Fibroblast of lung (primary cell): Measurements from ENCODE around the gene TBL1X. TPM values are rescaled to one million over a fixed set of nuclear protein-coding genes. Genes with fewer than 3 reads are reported as not detected.

ENCODE experiments used
- DNase-seq, 2 donors: peaks; one replicate each; pipeline versions ENCODE4 v3.0.0 to v3.0.0-alpha.2; 2010; ENCODE audit warnings: low read depth in 2 of 2
- H2AFZ ChIP-seq: 2 replicates; pipeline ENCODE4 v1.5.1; 2012; ENCODE audit warnings: low read length, control low read depth, inconsistent platforms
- H3K27ac ChIP-seq: 2 replicates; pipeline ENCODE4 v1.5.1; 2011; ENCODE audit warnings: low read length, control low read depth; ENCODE audit not compliant: insufficient read depth
- H3K27me3 ChIP-seq: 2 replicates; pipeline ENCODE4 v1.5.1; 2011; ENCODE audit warnings: mild to moderate bottlenecking, low read length; ENCODE audit not compliant: control insufficient read depth, insufficient read depth
- H3K36me3 ChIP-seq: 2 replicates; pipeline ENCODE4 v1.5.1; 2011; ENCODE audit warnings: low read length; ENCODE audit not compliant: control insufficient read depth, insufficient read depth
- H3K4me1 ChIP-seq: 2 replicates; pipeline ENCODE4 v1.5.1; 2011; ENCODE audit warnings: low read length; ENCODE audit not compliant: control insufficient read depth, insufficient read depth; ENCODE audit errors: extremely low read depth
- H3K4me2 ChIP-seq: 2 replicates; pipeline ENCODE4 v1.5.1; 2011; ENCODE audit warnings: low read length, control low read depth; ENCODE audit not compliant: insufficient read depth; ENCODE audit errors: extremely low read depth
- H3K4me3 ChIP-seq, 4 experiments: fragments of 200-600 bp in 1 of 4; sonication (generic) in 1 of 4; replicated peaks in 1 of 4; 2 replicates each; pipeline ENCODE4 v1.5.1; 2011 to 2016; ENCODE audit warnings: low read length in 4 of 4, low read depth in 3 of 4, mild to moderate bottlenecking in 3 of 4, control low read depth in 2 of 4, inconsistent platforms in 1 of 4, mixed read lengths in 1 of 4; ENCODE audit not compliant: insufficient read depth in 1 of 4; ENCODE audit errors: control extremely low read depth in 1 of 4
- H3K79me2 ChIP-seq: 2 replicates; pipeline ENCODE4 v1.5.1; 2012; ENCODE audit warnings: mild to moderate bottlenecking, low read length, inconsistent platforms; ENCODE audit not compliant: control insufficient read depth, insufficient read depth
- H3K9ac ChIP-seq: 2 replicates; pipeline ENCODE4 v1.5.1; 2011; ENCODE audit warnings: mild to moderate bottlenecking, low read length, control low read depth; ENCODE audit not compliant: insufficient read depth
- H3K9me3 ChIP-seq: 2 replicates; pipeline ENCODE4 v1.5.1; 2012; ENCODE audit warnings: low read depth, low read length; ENCODE audit not compliant: control insufficient read depth, insufficient read depth
- H4K20me1 ChIP-seq: 2 replicates; pipeline ENCODE4 v1.5.1; 2011; ENCODE audit warnings: low read length; ENCODE audit not compliant: control insufficient read depth, insufficient read depth; ENCODE audit errors: extremely low read depth
- CTCF ChIP-seq, 2 donors: IDR thresholded peaks in 1 of 2; conservative IDR thresholded peaks in 1 of 2; 1 replicate in 1 of 2; 2 replicates in 1 of 2; pipeline ENCODE4 v1.5.1; 2011 to 2012; ENCODE audit warnings: low read length in 2 of 2, control low read depth in 1 of 2, inconsistent platforms in 1 of 2, low read depth in 1 of 2, mild to moderate bottlenecking in 1 of 2
- EZH2 ChIP-seq: IDR thresholded peaks from 2 replicates; pipeline ENCODE4 v1.5.1; 2012; ENCODE audit warnings: low read length, control low read depth, mild to moderate bottlenecking; ENCODE audit errors: missing control alignments
- polyA plus RNA-seq, 2 donors: library from polyadenylated mRNA; depleted of rRNA in 1 of 2; stranded (reverse) in 1 of 2; unstranded in 1 of 2; fragments of >200 nt; gene quantifications; 2 replicates each; pipeline ENCODE4 v1.2.1, GENCODE V29; 2011 to 2012; ENCODE audit warnings: missing spikeins in 1 of 2
- total RNA-seq: library from RNA; depleted of rRNA; stranded (reverse); fragments of >200 nt; gene quantifications from 2 replicates; pipeline ENCODE4 v1.2.1, GENCODE V29; 2014

TBL1X gene
- total and polyA plus RNA-seq, 2 donors (not counting 1 experiment from before 2014, with no cell fraction given) = 25.8 to 29.4 TPM

- TF ChIP-seq CTCF (conservative IDR thresholded peaks at IDR 0.05 in 1 of 2, IDR thresholded peaks at IDR 0.05 in 1 of 2; ENCODE audit: low read depth in 1 of 2, low read length in 2 of 2) = no peak
- TF ChIP-seq EZH2 = no peak
Observed at GRCh38 chrX:9510366-9510765, 45.5 kb downstream of the TBL1X start.

GRCh38 chrX:9510980-9511379, 46.1 kb downstream of the TBL1X start:
- TF ChIP-seq CTCF (conservative IDR thresholded peaks at IDR 0.05 in 1 of 2, IDR thresholded peaks at IDR 0.05 in 1 of 2; ENCODE audit: low read depth in 1 of 2, low read length in 2 of 2) (no peak), EZH2 (no peak)
- no peak overlapping the region for H3K4me2 ChIP-seq
- H3K79me2 ChIP-seq = peaks cover 1% of the 10 kb centered on the region
- H3K9ac ChIP-seq = no peak overlapping the region
- H2AFZ ChIP-seq = no peak overlapping the region
- H3K36me3 ChIP-seq = no peaks in the 10 kb centered on the region
- no peaks in the 10 kb centered on the region for H3K27me3 ChIP-seq
- no peak overlapping the region for H3K4me3 ChIP-seq
- no peaks in the 10 kb centered on the region for H4K20me1 ChIP-seq
- no peak for DNase-seq
- no peaks in the 10 kb centered on the region for H3K4me1 ChIP-seq
- H3K27ac ChIP-seq = no peak overlapping the region
- no peaks in the 10 kb centered on the region for H3K9me3 ChIP-seq

More at GRCh38 chrX:9510366-9510765, 45.5 kb downstream of the TBL1X start:
- no peaks in the 10 kb centered on the region for H4K20me1 ChIP-seq
- no peaks in the 10 kb centered on the region for H3K79me2 ChIP-seq
- no peak overlapping the region for H3K9ac ChIP-seq
- no peak overlapping the region for H3K27ac ChIP-seq
- no peaks in the 10 kb centered on the region for H3K36me3 ChIP-seq
- H3K4me3 ChIP-seq = no peak overlapping the region
- no peaks in the 10 kb centered on the region for H3K27me3 ChIP-seq
- H3K9me3 ChIP-seq = no peaks in the 10 kb centered on the region
- H2AFZ ChIP-seq = no peak overlapping the region
- DNase-seq = no peak
- no peak overlapping the region for H3K4me2 ChIP-seq
- H3K4me1 ChIP-seq = no peaks in the 10 kb centered on the region

- Histone ChIP-seq H4K20me1 (no peaks in the 10 kb centered on the region), H3K27me3 (no peaks in the 10 kb centered on the region), H2AFZ (no peak overlapping the region), H3K27ac (no peak overlapping the region), H3K9ac (no peak overlapping the region), H3K79me2 (peaks cover 6% of the 10 kb centered on the region), H3K4me1 (no peaks in the 10 kb centered on the region), H3K4me3 (no peak overlapping the region), H3K4me2 (no peak overlapping the region), H3K36me3 (no peaks in the 10 kb centered on the region), H3K9me3 (no peaks in the 10 kb centered on the region)
- TF ChIP-seq EZH2 (no peak), CTCF (conservative IDR thresholded peaks at IDR 0.05 in 1 of 2, IDR thresholded peaks at IDR 0.05 in 1 of 2; ENCODE audit: low read depth in 1 of 2, low read length in 2 of 2) (no peak)
- no peak for DNase-seq
Observed at GRCh38 chrX:9515489-9515888, 50.6 kb downstream of the TBL1X start.
